Hepatocyte (in vitro differentiated cells): Measurements from ENCODE around the gene BAZ2B.

Experiments
- CTCF ChIP-seq: fragments of 200-600 bp; sonication (generic); IDR thresholded peaks from 2 replicates; pipeline ENCODE4 v1.5.1; 2016; ENCODE audit warnings: antibody characterized with exemption, mild to moderate bottlenecking; ENCODE audit not compliant: poor library complexity
- EZH2phosphoT487 ChIP-seq: fragments of 200-600 bp; sonication (generic); IDR thresholded peaks from one replicate; pipeline ENCODE4 v1.6.1; 2018; ENCODE audit warnings: antibody characterized with exemption, mild to moderate bottlenecking, low read depth, moderate library complexity; ENCODE audit not compliant: unreplicated experiment, severe bottlenecking

- TF ChIP-seq CTCF (no peak), EZH2phosphoT487 (no peak)
Observed at GRCh38 chr2:159432610-159433009, 183.7 kb downstream of the BAZ2B start.
